Frontal cortex (tissue), 1 donor: ENCODE data around the gene GSAP. TPM values are rescaled to one million over a fixed set of nuclear protein-coding genes. Genes with fewer than 3 reads are reported as not detected.

Experiments
- total RNA-seq: library from RNA; depleted of rRNA; stranded (reverse); fragments of >200 nt; gene quantifications from one replicate; pipeline ENCODE4 v1.2.3, GENCODE V29; 2014

GSAP gene
- total RNA-seq, 1 donor from 2014 or later = 9.0 TPM

Other genes with a start within 250 kb of the GSAP start
- gene FGL2, start 216.5 kb downstream of the GSAP start, total RNA-seq = 2.9 TPM
- gene PTPN12, start 120.9 kb upstream of the GSAP start, total RNA-seq = 141 TPM